ENCODE data around the gene SUOX. TPM values are rescaled to one million over a fixed set of nuclear protein-coding genes. Genes with fewer than 3 reads are reported as not detected.
A peak's percentile ranks its signal among the peaks of the same experiment; 100 is the strongest.

SUOX gene
- total and polyA plus RNA-seq, 10 donors: 6.0 to 29.1 (median 16.6) TPM

GRCh38 chr12:55972911-55973598 lies 24.0 kb upstream of the SUOX start:
- Histone ChIP-seq H3K4me3 (peak overlapping the region; percentile 42 to 94 (median 66)), H3K9me3 (no peaks in the 10 kb centered on the region), H3K27me3 (replicated peaks in 1 of 7) (no peaks in the 10 kb centered on the region), H3K27ac (peak overlapping the region; percentile 71 to 97 (median 94)), H3K36me3 (peaks cover 0 to 54% (median 2%) of the 10 kb centered on the region in 6 donors), H3K4me1 (peaks cover 24 to 67% (median 52%) of the 10 kb centered on the region in 6 donors)
- TF ChIP-seq POLR2AphosphoS5 (IDR thresholded peaks at IDR 0.05) (peak in 1 of 3 donors; percentile 89), POLR2A (IDR thresholded peaks at IDR 0.05) (peak in 1 of 3 donors; percentile 86), CTCF (IDR thresholded peaks at IDR 0.05 in 8 of 11, conservative IDR thresholded peaks at IDR 0.05 in 3 of 11) (no peak)
- 0 to 2% (median 1%) methylated on average over 18 of the region's 18 CpGs for WGBS, 5 donors
- DNase-seq: no peak
- intact Hi-C loops (cut with DNase I; ENCODE audit: low total_unique reads): no loop called here

GRCh38 chr12:55973599-55974307 lies 23.3 kb upstream of the SUOX start, which contains the start of gene RAB5B:
Gene RAB5B, plus strand, starts transcription at chr12:55974078. Its CDS starts 12,883 bp downstream, at chr12:55986961.
- H3K9me3 ChIP-seq: no peaks in the 10 kb centered on the region
- H3K36me3 ChIP-seq: peaks cover 0 to 50% (median 2%) of the 10 kb centered on the region in 6 donors
- peak within 1 kb of the TSS; percentile 93 to 98 (median 96) for H3K27ac ChIP-seq
- WGBS, 5 donors: 0 to 1% (median 0%) methylated on average over 33 to 39 of the region's 39 CpGs
- intact Hi-C loops (cut with DNase I; ENCODE audit: low total_unique reads): no loop called here
- TF ChIP-seq POLR2AphosphoS5 (IDR thresholded peaks at IDR 0.05) (peak; percentile 99), POLR2A (IDR thresholded peaks at IDR 0.05) (peak; percentile 84 to 97 (median 91)), CTCF (IDR thresholded peaks at IDR 0.05 in 8 of 11, conservative IDR thresholded peaks at IDR 0.05 in 3 of 11) (peak in 7 of 11 experiments; percentile 34 to 56 (median 42))
- peak within 1 kb of the TSS; percentile 75 to 98 (median 84) for H3K4me3 ChIP-seq
- peak; percentile 99 for DNase-seq
- H3K4me1 ChIP-seq: peaks cover 24 to 70% (median 53%) of the 10 kb centered on the region in 6 donors
- H3K27me3 ChIP-seq (replicated peaks in 1 of 7): no peaks in the 10 kb centered on the region

GRCh38 chr12:55974308-55974730 lies 22.8 kb upstream of the SUOX start:
- intact Hi-C loops (cut with DNase I; ENCODE audit: low total_unique reads): no loop called here
- DNase-seq: no peak
- Histone ChIP-seq H3K27ac (peak overlapping the region; percentile 88 to 98 (median 96)), H3K9me3 (no peaks in the 10 kb centered on the region), H3K4me3 (peak overlapping the region; percentile 75 to 98 (median 84)), H3K36me3 (peaks cover 0 to 50% (median 2%) of the 10 kb centered on the region in 6 donors), H3K4me1 (peaks cover 24 to 71% (median 55%) of the 10 kb centered on the region in 6 donors), H3K27me3 (replicated peaks in 1 of 7) (no peaks in the 10 kb centered on the region)
- WGBS, 5 donors: 0 to 1% (median 1%) methylated on average over 15 of the region's 15 CpGs
- TF ChIP-seq POLR2AphosphoS5 (IDR thresholded peaks at IDR 0.05) (no peak), POLR2A (IDR thresholded peaks at IDR 0.05) (no peak), CTCF (IDR thresholded peaks at IDR 0.05 in 8 of 11, conservative IDR thresholded peaks at IDR 0.05 in 3 of 11) (no peak)
